Testis (tissue), 2 donors: ENCODE data around the gene AXIN1.

Experiments
- CTCF ChIP-seq, 3 experiments: fragments of 450-650 bp in 2 of 3; fragments of 200-600 bp in 1 of 3; sonication (generic) in 1 of 3; IDR thresholded peaks; one replicate each; pipeline ENCODE4 v1.5.1; 2016 to 2019; ENCODE audit warnings: antibody characterized with exemption in 3 of 3, mild to moderate bottlenecking in 2 of 3, moderate library complexity in 1 of 3
- POLR2A ChIP-seq: fragments of 450-650 bp; IDR thresholded peaks from one replicate; pipeline ENCODE4 v1.6.1; 2017; ENCODE audit warnings: antibody characterized with exemption, mild to moderate bottlenecking, moderate library complexity

GRCh38 chr16:367333-367903, 14.9 kb upstream of the AXIN1 start:
- TF ChIP-seq CTCF (IDR thresholded peaks at IDR 0.05) (no peak), POLR2A (no peak)
